ENCODE measurements around the gene SGPL1. TPM values are rescaled to one million over a fixed set of nuclear protein-coding genes. Genes with fewer than 3 reads are reported as not detected.

SGPL1 gene
- total RNA-seq, 2 donors from 2014 or later, result 8.9 to 9.7 TPM

GRCh38 chr10:70885931-70886903 is 70.5 kb downstream of the SGPL1 start:
- no peak overlapping the region for H3K27ac ChIP-seq
- H3K4me3 ChIP-seq, result no peak overlapping the region
- TF ChIP-seq, protein P1, sequence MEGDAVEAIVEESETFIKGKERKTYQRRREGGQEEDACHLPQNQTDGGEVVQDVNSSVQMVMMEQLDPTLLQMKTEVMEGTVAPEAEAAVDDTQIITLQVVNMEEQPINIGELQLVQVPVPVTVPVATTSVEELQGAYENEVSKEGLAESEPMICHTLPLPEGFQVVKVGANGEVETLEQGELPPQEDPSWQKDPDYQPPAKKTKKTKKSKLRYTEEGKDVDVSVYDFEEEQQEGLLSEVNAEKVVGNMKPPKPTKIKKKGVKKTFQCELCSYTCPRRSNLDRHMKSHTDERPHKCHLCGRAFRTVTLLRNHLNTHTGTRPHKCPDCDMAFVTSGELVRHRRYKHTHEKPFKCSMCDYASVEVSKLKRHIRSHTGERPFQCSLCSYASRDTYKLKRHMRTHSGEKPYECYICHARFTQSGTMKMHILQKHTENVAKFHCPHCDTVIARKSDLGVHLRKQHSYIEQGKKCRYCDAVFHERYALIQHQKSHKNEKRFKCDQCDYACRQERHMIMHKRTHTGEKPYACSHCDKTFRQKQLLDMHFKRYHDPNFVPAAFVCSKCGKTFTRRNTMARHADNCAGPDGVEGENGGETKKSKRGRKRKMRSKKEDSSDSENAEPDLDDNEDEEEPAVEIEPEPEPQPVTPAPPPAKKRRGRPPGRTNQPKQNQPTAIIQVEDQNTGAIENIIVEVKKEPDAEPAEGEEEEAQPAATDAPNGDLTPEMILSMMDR (IDR thresholded peaks at IDR 0.05), result no peak
- H3K36me3 ChIP-seq, result peaks cover 20% of the 10 kb centered on the region
- peaks cover 0 to 16% of the 10 kb centered on the region in 2 donors for H3K4me1 ChIP-seq
- H3K9me3 ChIP-seq, result no peaks in the 10 kb centered on the region
- no peaks in the 10 kb centered on the region for H3K27me3 ChIP-seq
- no peak for DNase-seq (ENCODE audit: low spot score)

GRCh38 chr10:70886921-70887665 is 71.3 kb downstream of the SGPL1 start:
- TF ChIP-seq, protein P1 (IDR thresholded peaks at IDR 0.05), result no peak
- DNase-seq (ENCODE audit: low spot score), result no peak
- H3K27ac ChIP-seq, result peak overlapping the region; percentile 94 to 95
- H3K4me1 ChIP-seq, result peaks cover 0 to 22% of the 10 kb centered on the region in 2 donors
- H3K4me3 ChIP-seq, result peak overlapping the region; percentile 74 to 80
- H3K36me3 ChIP-seq, result peaks cover 20% of the 10 kb centered on the region
- no peaks in the 10 kb centered on the region for H3K9me3 ChIP-seq
- H3K27me3 ChIP-seq, result no peaks in the 10 kb centered on the region

GRCh38 chr10:70887804-70888800 is 72.4 kb downstream of the SGPL1 start, which contains the start of gene PCBD1:
Gene PCBD1 (minus strand): TSS chr10:70888565. CDS start chr10:70888533, 32 bp downstream.
- H3K27me3 ChIP-seq, result no peaks in the 10 kb centered on the region
- H3K4me3 ChIP-seq, result peak within 1 kb of the TSS; percentile 74 to 80
- peak within 1 kb of the TSS; percentile 94 to 95 for H3K27ac ChIP-seq
- H3K9me3 ChIP-seq, result no peaks in the 10 kb centered on the region
- DNase-seq (ENCODE audit: low spot score), result peak; percentile 82
- H3K36me3 ChIP-seq, result peaks cover 16% of the 10 kb centered on the region
- peaks cover 0 to 22% of the 10 kb centered on the region in 2 donors for H3K4me1 ChIP-seq
- TF ChIP-seq, protein P1 (IDR thresholded peaks at IDR 0.05), result no peak

- Histone ChIP-seq H3K4me3 (no peak overlapping the region), H3K27ac (peak overlapping the region in 1 of 2 donors; percentile 95), H3K4me1 (peaks cover 0 to 22% of the 10 kb centered on the region in 2 donors), H3K9me3 (no peaks in the 10 kb centered on the region), H3K27me3 (no peaks in the 10 kb centered on the region), H3K36me3 (peaks cover 7% of the 10 kb centered on the region)
- TF ChIP-seq, protein P1 (IDR thresholded peaks at IDR 0.05), result no peak
- DNase-seq (ENCODE audit: low spot score), result no peak
These were observed 73.5 kb downstream of the SGPL1 start for GRCh38 chr10:70889291-70889690.

GRCh38 chr10:70890917-70891431 is 75.2 kb downstream of the SGPL1 start:
- Histone ChIP-seq H3K27ac (peak overlapping the region; percentile 34 to 36), H3K9me3 (no peaks in the 10 kb centered on the region), H3K36me3 (no peaks in the 10 kb centered on the region), H3K4me3 (no peak overlapping the region), H3K27me3 (no peaks in the 10 kb centered on the region), H3K4me1 (peaks cover 0 to 22% of the 10 kb centered on the region in 2 donors)
- TF ChIP-seq, protein P1 (IDR thresholded peaks at IDR 0.05), result no peak
- no peak for DNase-seq (ENCODE audit: low spot score)
